Measurements from ENCODE around the gene PPP1R14C.

DNA sequence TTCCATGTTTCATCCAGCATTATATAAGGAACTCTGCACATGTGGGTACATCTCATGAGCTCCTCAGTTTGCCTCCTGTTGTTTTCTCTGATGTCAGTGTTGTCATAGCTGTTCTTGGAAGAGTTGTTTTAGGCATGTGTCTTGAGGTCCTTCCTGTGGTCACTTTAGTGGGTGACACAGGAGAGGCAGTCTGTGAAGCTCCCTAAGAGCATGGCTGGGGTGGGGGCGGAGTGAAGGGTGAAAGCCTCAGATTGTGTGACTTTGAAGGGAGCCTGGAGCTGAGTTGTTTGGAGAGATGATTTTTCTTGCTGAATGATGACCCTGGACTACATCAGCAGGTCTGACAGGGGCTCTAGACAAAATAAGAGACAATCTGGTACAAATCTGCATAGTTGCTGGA is 37.7 kb downstream of the PPP1R14C start:
- no peak for TF ChIP-seq POLR2A (IDR thresholded peaks at IDR 0.05)
- TF ChIP-seq, protein P1, sequence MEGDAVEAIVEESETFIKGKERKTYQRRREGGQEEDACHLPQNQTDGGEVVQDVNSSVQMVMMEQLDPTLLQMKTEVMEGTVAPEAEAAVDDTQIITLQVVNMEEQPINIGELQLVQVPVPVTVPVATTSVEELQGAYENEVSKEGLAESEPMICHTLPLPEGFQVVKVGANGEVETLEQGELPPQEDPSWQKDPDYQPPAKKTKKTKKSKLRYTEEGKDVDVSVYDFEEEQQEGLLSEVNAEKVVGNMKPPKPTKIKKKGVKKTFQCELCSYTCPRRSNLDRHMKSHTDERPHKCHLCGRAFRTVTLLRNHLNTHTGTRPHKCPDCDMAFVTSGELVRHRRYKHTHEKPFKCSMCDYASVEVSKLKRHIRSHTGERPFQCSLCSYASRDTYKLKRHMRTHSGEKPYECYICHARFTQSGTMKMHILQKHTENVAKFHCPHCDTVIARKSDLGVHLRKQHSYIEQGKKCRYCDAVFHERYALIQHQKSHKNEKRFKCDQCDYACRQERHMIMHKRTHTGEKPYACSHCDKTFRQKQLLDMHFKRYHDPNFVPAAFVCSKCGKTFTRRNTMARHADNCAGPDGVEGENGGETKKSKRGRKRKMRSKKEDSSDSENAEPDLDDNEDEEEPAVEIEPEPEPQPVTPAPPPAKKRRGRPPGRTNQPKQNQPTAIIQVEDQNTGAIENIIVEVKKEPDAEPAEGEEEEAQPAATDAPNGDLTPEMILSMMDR (IDR thresholded peaks at IDR 0.05), result no peak
- no peak for TF ChIP-seq EP300 (IDR thresholded peaks at IDR 0.05)
